HL-60 (cell line): ENCODE measurements around the gene DPP4.
"Not testable (repeated sequence)": the region's sequence is repeated elsewhere in the genome, so short reads cannot be mapped to it uniquely, and the experiment has no call there.

ENCODE experiments used
- DNase-seq, 2 experiments: peaks; one replicate each; pipeline ENCODE4 v3.0.0-alpha.2; 2010 to 2020; ENCODE audit warnings: low read depth in 1 of 2, low spot score in 1 of 2
- H3K27ac ChIP-seq: fragments of 250-450 bp; sonication (Bioruptor Pico); replicated peaks from 2 replicates; pipeline ENCODE4 v1.5.1; 2020; ENCODE audit warnings: mild to moderate bottlenecking, moderate library complexity
- H3K27me3 ChIP-seq: fragments of 250-450 bp; sonication (Bioruptor Pico); 2 replicates; pipeline ENCODE4 v1.5.1; 2021; ENCODE audit warnings: mild to moderate bottlenecking, moderate library complexity; ENCODE audit not compliant: insufficient read depth, poor library complexity, severe bottlenecking
- H3K4me3 ChIP-seq: replicated peaks from 2 replicates; pipeline ENCODE4 v1.5.1; 2011; ENCODE audit warnings: mild to moderate bottlenecking, control low read depth, low read length; ENCODE audit not compliant: insufficient read depth
- CTCF ChIP-seq: IDR thresholded peaks from one replicate; pipeline ENCODE4 v1.5.1; 2011; ENCODE audit warnings: low read length, control low read depth, inconsistent platforms; ENCODE audit not compliant: insufficient read depth
- GABPA ChIP-seq: IDR thresholded peaks from 2 replicates; pipeline ENCODE4 v1.6.1; 2012; ENCODE audit warnings: low read depth
- POLR2AphosphoS5 ChIP-seq: IDR thresholded peaks from 2 replicates; pipeline ENCODE4 v1.6.1; 2012; ENCODE audit warnings: low read depth
- REST ChIP-seq: IDR thresholded peaks from 2 replicates; pipeline ENCODE4 v1.6.1; 2012; ENCODE audit warnings: low read depth; ENCODE audit not compliant: insufficient replicate concordance
- SPI1 ChIP-seq: IDR thresholded peaks from 2 replicates; pipeline ENCODE4 v1.6.1; 2012; ENCODE audit warnings: low read depth, mild to moderate bottlenecking, borderline replicate concordance

DPP4 gene

GRCh38 chr2:161956738-161957137 is 117.3 kb downstream of the DPP4 start:
- no peak for DNase-seq
- TF ChIP-seq GABPA: no peak
- no peak for TF ChIP-seq REST
- TF ChIP-seq CTCF: no peak
- no peak for TF ChIP-seq POLR2AphosphoS5
- TF ChIP-seq SPI1: no peak
- H3K27me3 ChIP-seq: peaks cover 2% of the 10 kb centered on the region
- no peak overlapping the region for H3K27ac ChIP-seq
- no peak overlapping the region for H3K4me3 ChIP-seq

- TF ChIP-seq SPI1 (no peak), CTCF (no peak), POLR2AphosphoS5 (no peak), GABPA (no peak)
- no peak overlapping the region for H3K4me3 ChIP-seq
- H3K27me3 ChIP-seq: peaks cover 2% of the 10 kb centered on the region
- no peak for DNase-seq
- no peak overlapping the region for H3K27ac ChIP-seq
Measured at GRCh38 chr2:161955211-161955610, 118.8 kb downstream of the DPP4 start.

- TF ChIP-seq SPI1 (no peak), CTCF (no peak), POLR2AphosphoS5 (no peak), REST (no peak), GABPA (no peak)
- no peak for DNase-seq
Measured at GRCh38 chr2:161954103-161954502, 119.9 kb downstream of the DPP4 start.

GRCh38 chr2:161953367-161953766 is 120.6 kb downstream of the DPP4 start:
- H3K27me3 ChIP-seq, DNase-seq, H3K4me3 ChIP-seq, H3K27ac ChIP-seq: not testable (repeated sequence)

More at GRCh38 chr2:161954103-161954502, 119.9 kb downstream of the DPP4 start:
- Histone ChIP-seq H3K27ac (no peak overlapping the region), H3K27me3 (peaks cover 2% of the 10 kb centered on the region), H3K4me3 (no peak overlapping the region)
